A172 (cell line): ENCODE results near the gene NLGN2. TPM values are rescaled to one million over a fixed set of nuclear protein-coding genes. Genes with fewer than 3 reads are reported as not detected.

Experiments used
- DNase-seq: peaks from one replicate; pipeline ENCODE4 v3.0.0-alpha.2; 2015; ENCODE audit warnings: low spot score
- total RNA-seq: library from RNA; depleted of rRNA; stranded (reverse); fragments of >200 nt; shearing (Covaris generic); gene quantifications from 2 replicates; pipeline ENCODE4 v1.2.3, GENCODE V29; 2014; rRNA removed

Gene NLGN2
- total RNA-seq, 1 experiment from 2014 or later, result 11.3 TPM

DNA sequence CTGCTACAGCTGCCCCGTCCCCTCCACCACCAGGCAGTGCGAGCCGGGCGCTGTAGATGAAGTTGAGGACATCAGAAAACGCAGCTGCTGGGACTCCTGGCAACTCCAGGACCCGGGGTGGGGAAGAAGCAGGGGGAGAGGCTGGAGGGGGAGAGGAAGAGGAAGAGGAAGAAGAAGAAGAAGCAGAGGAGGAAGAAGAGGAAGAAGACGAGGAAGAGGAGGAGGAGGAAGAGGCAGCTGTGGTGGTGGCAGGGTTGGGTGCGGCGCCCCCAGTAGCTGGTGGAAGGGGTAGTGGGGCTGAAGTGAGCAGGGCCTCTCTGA lies 58.6 kb downstream of the NLGN2 start:
- DNase-seq, result no peak

DNA sequence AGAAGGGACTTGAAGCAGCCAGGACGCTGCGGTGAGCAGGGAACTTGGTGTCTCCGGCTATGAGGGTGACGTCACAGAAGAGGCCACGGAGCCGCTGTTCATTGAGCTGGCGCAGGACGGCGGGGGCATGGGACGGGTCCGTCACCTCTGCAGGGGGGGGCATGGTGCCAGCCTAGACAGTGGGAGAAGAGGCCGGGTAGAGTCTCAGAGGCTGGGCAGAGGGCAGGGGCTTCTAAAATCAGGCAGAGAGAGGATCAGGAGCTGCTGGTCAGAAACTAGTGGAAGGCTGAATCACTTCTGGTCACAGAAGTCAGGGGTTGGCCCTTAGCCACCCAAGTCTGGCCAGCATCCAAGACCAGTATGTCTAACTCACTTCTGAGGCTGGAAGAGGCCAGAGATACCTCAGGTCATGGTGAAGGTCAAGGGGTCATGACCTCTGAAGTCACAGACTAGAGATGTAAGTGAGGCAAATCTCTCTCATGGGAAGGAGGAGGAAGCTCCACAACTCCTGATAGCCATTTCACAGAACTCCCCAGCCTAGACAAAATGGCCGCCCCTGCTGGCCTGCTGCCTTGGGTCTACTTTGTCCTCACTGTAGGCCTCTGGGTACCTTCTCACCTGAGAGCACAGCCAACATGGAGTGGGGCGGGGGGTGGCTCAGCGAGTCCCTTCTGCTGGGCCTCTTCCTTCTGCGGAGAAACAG lies 59.1 kb downstream of the NLGN2 start:
- peak; percentile 68 for DNase-seq

DNA sequence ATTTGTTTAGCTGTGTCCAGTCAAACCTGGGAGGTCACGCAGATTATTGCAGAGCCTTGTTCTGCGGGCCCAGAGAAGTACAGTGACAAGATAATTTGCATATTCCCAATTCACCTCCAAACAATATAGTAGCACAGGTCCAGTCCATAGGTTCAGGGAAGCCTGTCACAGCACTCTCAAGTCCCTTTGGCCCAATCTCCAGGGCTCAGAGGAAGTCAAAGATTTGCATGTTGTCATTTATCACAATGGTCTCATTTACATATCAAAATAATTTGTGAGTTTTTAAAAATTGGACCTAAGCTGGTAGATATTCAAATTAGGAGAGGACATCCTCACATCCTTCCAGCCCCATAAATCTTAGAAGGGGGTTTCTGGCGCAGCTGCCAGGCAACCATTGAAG lies 59.9 kb downstream of the NLGN2 start:
- DNase-seq, result no peak

DNA sequence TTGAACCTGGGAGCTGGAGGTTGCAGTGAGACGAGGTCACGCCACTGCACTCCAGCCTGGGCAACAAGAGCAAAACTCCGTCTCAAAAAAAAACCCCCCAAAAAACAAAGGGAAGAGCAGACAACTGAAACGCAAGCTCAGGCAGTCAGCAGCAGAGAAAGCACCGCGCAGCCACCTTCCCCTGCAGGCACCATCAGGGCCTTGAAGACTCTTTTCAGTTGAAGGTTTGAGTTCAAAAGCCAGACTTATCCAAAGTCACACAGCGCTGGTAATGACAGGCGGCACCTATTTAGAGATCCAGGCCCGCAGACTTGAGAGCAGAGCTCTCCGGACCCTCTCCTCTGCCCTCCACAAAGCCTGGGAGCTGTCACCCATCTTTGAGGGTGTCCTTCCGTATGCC lies 60.6 kb downstream of the NLGN2 start:
- DNase-seq, result no peak

DNA sequence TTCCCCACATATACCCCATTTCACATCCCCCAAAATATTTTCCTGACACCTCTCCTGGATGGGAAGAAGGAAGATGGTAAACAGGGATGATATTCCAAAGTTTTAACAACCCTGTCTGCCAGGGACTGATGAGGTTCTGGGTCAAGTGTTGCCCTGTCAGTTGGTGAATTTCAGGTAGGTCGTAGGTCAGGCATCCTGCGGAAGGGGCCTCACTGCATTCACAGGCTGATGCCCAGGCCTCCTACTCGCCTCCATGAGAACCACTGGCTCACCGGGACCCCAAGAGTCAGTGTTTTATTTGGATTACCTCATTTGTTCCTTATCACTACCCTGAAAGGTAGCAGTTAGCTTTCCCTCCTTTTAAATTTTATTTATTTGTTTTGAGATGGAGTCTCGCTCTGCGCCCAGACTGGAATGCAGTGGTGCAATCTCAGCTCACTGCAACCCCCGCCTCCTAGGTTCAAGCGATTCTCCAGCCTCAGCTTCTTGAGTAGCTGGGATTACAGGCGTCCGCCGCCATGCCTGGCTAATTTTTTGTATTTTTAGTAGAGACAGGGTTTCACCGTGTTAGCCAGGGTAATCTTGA lies 61.3 kb downstream of the NLGN2 start:
- no peak for DNase-seq

Other genes with a start within 250 kb of the NLGN2 start
- gene ASGR1, start 228.5 kb upstream of the NLGN2 start, total RNA-seq, result 0.86 and 0.98 TPM in 2 replicates
- gene DLG4, start 188.0 kb upstream of the NLGN2 start, total RNA-seq, result 7.2 and 7.3 TPM in 2 replicates
- gene ACADVL, start 187.9 kb upstream of the NLGN2 start, total RNA-seq, result 278 and 349 TPM in 2 replicates
- gene DVL2, start 173.3 kb upstream of the NLGN2 start, total RNA-seq, result 65.1 and 82.4 TPM in 2 replicates
- gene PHF23, start 168.4 kb upstream of the NLGN2 start, total RNA-seq, result 59.5 and 75.3 TPM in 2 replicates
- gene GABARAP, start 165.4 kb upstream of the NLGN2 start, total RNA-seq, result 144 and 238 TPM in 2 replicates
- gene CTDNEP1, start 156.1 kb upstream of the NLGN2 start, total RNA-seq, result 34.2 and 36.9 TPM in 2 replicates
- gene ELP5, start 155.6 kb upstream of the NLGN2 start, total RNA-seq, result 102 and 104 TPM in 2 replicates
- 1.2 TPM in 1 of 2 replicates, not detected in the other for gene CLDN7, start 145.4 kb upstream of the NLGN2 start, total RNA-seq
- gene SLC2A4, start 126.1 kb upstream of the NLGN2 start, total RNA-seq, result not detected in 2 replicates
- 0.86 and 1.1 TPM in 2 replicates for gene YBX2, start 113.2 kb upstream of the NLGN2 start, total RNA-seq
- gene EIF5A, start 100.2 kb upstream of the NLGN2 start, total RNA-seq, result 844 and 911 TPM in 2 replicates
- gene GPS2, start 92.5 kb upstream of the NLGN2 start, total RNA-seq, result 100 and 114 TPM in 2 replicates
- 9.8 and 12.2 TPM in 2 replicates for gene NEURL4, start 78.5 kb upstream of the NLGN2 start, total RNA-seq
- gene ACAP1, start 71.3 kb upstream of the NLGN2 start, total RNA-seq, result 0.90 and 4.1 TPM in 2 replicates
- gene KCTD11, start 55.7 kb upstream of the NLGN2 start, total RNA-seq, result 13.9 and 19.5 TPM in 2 replicates
- gene TMEM95, start 52.7 kb upstream of the NLGN2 start, total RNA-seq, result not detected in 2 replicates
- gene TNK1, start 26.8 kb upstream of the NLGN2 start, total RNA-seq, result 0.07 TPM in 1 of 2 replicates, not detected in the other
- gene PLSCR3, start 13.3 kb upstream of the NLGN2 start, total RNA-seq, result 73.2 and 74.7 TPM in 2 replicates
- gene TMEM256, start 3.7 kb upstream of the NLGN2 start, total RNA-seq, result 71.7 and 80.4 TPM in 2 replicates
- not detected in 2 replicates for gene SPEM1, start 12.5 kb downstream of the NLGN2 start, total RNA-seq
- not detected in 2 replicates for gene SPEM2, start 17.8 kb downstream of the NLGN2 start, total RNA-seq
- not detected in 2 replicates for gene SPEM3, start 21.0 kb downstream of the NLGN2 start, total RNA-seq
- 2.5 and 7.4 TPM in 2 replicates for gene TMEM102, start 27.6 kb downstream of the NLGN2 start, total RNA-seq
- gene FGF11, start 31.7 kb downstream of the NLGN2 start, total RNA-seq, result 0.89 TPM in 1 of 2 replicates, not detected in the other
- gene CHRNB1, start 37.2 kb downstream of the NLGN2 start, total RNA-seq, result 14.1 and 20.2 TPM in 2 replicates
- 24.8 and 28.4 TPM in 2 replicates for gene ZBTB4, start 71.8 kb downstream of the NLGN2 start, total RNA-seq
- not detected in 2 replicates for gene SLC35G6, start 73.6 kb downstream of the NLGN2 start, total RNA-seq
- gene POLR2A, start 76.5 kb downstream of the NLGN2 start, total RNA-seq, result 17.8 and 23.4 TPM in 2 replicates
- 9.3 and 17.0 TPM in 2 replicates for gene TNFSF12, start 141.2 kb downstream of the NLGN2 start, total RNA-seq
- 3.7 and 4.1 TPM in 2 replicates for gene TNFSF13, start 150.9 kb downstream of the NLGN2 start, total RNA-seq
- gene SENP3, start 154.1 kb downstream of the NLGN2 start, total RNA-seq, result 162 and 170 TPM in 2 replicates
- gene CD68, start 171.8 kb downstream of the NLGN2 start, total RNA-seq, result 11.5 and 15.6 TPM in 2 replicates
- gene MPDU1, start 176.0 kb downstream of the NLGN2 start, total RNA-seq, result 246 and 350 TPM in 2 replicates
- gene SOX15, start 182.2 kb downstream of the NLGN2 start, total RNA-seq, result 2.0 and 7.2 TPM in 2 replicates
- gene FXR2, start 207.1 kb downstream of the NLGN2 start, total RNA-seq, result 61.1 and 76.5 TPM in 2 replicates
- 64.0 and 77.4 TPM in 2 replicates for gene SAT2, start 220.0 kb downstream of the NLGN2 start, total RNA-seq
- 2.8 TPM in 1 of 2 replicates, not detected in the other for gene SHBG, start 222.3 kb downstream of the NLGN2 start, total RNA-seq
- gene ATP1B2, start 243.1 kb downstream of the NLGN2 start, total RNA-seq, result not detected in 2 replicates